ENCODE data around the gene KIF7. TPM values are rescaled to one million over a fixed set of nuclear protein-coding genes. Genes with fewer than 3 reads are reported as not detected.

The KIF7 gene
- polyA plus RNA-seq, 1 of the 3 experiments (the other 2 are of a cell fraction), result 12.0 TPM

DNA sequence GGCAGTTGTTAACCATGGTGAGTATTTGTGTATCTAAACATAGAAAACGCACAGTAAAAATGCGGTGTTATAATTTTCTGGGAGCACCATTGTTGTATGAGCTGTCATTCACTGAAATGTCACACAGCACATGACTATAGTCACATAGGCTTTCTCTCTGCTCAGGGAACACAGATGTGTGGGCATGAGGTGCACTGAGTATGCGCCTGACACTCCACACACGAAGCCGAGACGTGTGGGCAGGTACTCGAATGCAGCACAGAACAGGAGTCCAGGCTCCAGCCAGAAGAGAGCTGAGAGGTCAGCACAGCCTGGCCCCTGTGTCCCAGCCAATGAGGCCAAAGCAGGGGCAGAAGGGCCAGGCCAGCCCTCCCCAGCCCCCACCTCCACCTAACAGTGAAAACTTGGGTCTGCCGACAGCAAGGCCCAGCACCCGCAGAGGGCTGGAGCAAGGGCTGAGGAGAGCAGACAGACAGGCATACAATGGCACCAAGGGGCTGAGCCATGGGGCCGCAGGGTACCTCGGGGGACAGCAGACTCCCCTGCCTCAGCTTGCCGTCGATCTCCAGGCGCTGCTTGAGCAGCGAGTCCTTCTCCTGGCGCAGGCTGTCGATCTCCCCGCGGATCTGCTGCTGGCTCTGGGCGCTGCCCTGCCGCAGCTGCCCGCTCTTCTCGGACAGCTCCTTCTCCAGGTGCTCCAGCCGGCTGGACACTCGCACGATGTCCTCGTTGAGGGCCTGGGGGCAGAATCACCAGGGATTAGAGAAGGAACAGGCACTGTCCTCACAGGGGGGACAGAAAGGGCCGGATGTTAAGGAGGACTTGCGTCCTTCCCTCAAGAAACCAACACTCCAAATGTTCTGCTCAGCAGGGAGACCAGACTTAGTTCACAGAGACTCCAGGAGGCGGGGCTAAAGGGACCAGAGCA, 24.0 kb downstream of the KIF7 start:
- Histone ChIP-seq H3K27ac (ENCODE audit: low read depth in 2 of 2, low read length in 1 of 2) (no peak overlapping the region; a peak in 1 of 4 replicates), H3K9me3 (no peaks in the 10 kb centered on the region), H3K4me3 (ENCODE audit: low read depth in 2 of 2, low read length in 1 of 2) (no peak overlapping the region), H3F3A (replicated peaks; ENCODE audit: insufficient read depth) (no peaks in the 10 kb centered on the region), H3K4me2 (no peak overlapping the region), H3K4me1 (ENCODE audit: control insufficient read depth in 1 of 2, insufficient read depth in 2 of 2, low read depth in 1 of 2, low read length in 1 of 2) (no peaks in the 10 kb centered on the region), H4K20me1 (ENCODE audit: insufficient read depth) (no peaks in the 10 kb centered on the region), H3K9ac (no peak overlapping the region), H3K9me2 (no peaks in the 10 kb centered on the region), H3K79me2 (ENCODE audit: insufficient read depth) (no peaks in the 10 kb centered on the region), H3K27me3 (ENCODE audit: insufficient read depth) (no peaks in the 10 kb centered on the region), H3K36me3 (replicated peaks in 1 of 2; ENCODE audit: control insufficient read depth in 1 of 2, insufficient read depth in 2 of 2, low read length in 1 of 2) (peaks cover 31 to 65% of the 10 kb centered on the region in 2 experiments), H2AFZ (ENCODE audit: low read depth) (no peak overlapping the region)
- ChIA-PET POLR2A (no interaction called here), CTCF (interaction anchor here (5.5 kb wide), 1 partner anchor 15 kb away, joined by 27 read pairs; no protein-coding TSS in a partner anchor)
- TF ChIP-seq GABPA (IDR thresholded peaks at IDR 0.05; ENCODE audit: low read depth) (no peak), TCF12 (IDR thresholded peaks at IDR 0.05) (no peak), TEAD4 (IDR thresholded peaks at IDR 0.05; ENCODE audit: borderline replicate concordance, insufficient read depth) (no peak), JUND (IDR thresholded peaks at IDR 0.05) (no peak), FOXM1 (IDR thresholded peaks at IDR 0.05; ENCODE audit: low read depth) (no peak), SIN3A (IDR thresholded peaks at IDR 0.05; ENCODE audit: borderline replicate concordance, low read depth, low read length) (no peak), EP300 (IDR thresholded peaks at IDR 0.05; ENCODE audit: borderline replicate concordance in 1 of 2, low read depth in 1 of 2, low read length in 1 of 2) (no peak), RXRA (IDR thresholded peaks at IDR 0.05; ENCODE audit: borderline replicate concordance, low read depth) (no peak)
- TF ChIP-seq, protein P1, sequence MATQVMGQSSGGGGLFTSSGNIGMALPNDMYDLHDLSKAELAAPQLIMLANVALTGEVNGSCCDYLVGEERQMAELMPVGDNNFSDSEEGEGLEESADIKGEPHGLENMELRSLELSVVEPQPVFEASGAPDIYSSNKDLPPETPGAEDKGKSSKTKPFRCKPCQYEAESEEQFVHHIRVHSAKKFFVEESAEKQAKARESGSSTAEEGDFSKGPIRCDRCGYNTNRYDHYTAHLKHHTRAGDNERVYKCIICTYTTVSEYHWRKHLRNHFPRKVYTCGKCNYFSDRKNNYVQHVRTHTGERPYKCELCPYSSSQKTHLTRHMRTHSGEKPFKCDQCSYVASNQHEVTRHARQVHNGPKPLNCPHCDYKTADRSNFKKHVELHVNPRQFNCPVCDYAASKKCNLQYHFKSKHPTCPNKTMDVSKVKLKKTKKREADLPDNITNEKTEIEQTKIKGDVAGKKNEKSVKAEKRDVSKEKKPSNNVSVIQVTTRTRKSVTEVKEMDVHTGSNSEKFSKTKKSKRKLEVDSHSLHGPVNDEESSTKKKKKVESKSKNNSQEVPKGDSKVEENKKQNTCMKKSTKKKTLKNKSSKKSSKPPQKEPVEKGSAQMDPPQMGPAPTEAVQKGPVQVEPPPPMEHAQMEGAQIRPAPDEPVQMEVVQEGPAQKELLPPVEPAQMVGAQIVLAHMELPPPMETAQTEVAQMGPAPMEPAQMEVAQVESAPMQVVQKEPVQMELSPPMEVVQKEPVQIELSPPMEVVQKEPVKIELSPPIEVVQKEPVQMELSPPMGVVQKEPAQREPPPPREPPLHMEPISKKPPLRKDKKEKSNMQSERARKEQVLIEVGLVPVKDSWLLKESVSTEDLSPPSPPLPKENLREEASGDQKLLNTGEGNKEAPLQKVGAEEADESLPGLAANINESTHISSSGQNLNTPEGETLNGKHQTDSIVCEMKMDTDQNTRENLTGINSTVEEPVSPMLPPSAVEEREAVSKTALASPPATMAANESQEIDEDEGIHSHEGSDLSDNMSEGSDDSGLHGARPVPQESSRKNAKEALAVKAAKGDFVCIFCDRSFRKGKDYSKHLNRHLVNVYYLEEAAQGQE (IDR thresholded peaks at IDR 0.05; ENCODE audit: low read depth, low read length), result no peak
- TF ChIP-seq, protein P2, sequence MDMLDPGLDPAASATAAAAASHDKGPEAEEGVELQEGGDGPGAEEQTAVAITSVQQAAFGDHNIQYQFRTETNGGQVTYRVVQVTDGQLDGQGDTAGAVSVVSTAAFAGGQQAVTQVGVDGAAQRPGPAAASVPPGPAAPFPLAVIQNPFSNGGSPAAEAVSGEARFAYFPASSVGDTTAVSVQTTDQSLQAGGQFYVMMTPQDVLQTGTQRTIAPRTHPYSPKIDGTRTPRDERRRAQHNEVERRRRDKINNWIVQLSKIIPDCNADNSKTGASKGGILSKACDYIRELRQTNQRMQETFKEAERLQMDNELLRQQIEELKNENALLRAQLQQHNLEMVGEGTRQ (IDR thresholded peaks at IDR 0.05; ENCODE audit: borderline replicate concordance, low read depth, low read length), result no peak
- TF ChIP-seq, protein P3, sequence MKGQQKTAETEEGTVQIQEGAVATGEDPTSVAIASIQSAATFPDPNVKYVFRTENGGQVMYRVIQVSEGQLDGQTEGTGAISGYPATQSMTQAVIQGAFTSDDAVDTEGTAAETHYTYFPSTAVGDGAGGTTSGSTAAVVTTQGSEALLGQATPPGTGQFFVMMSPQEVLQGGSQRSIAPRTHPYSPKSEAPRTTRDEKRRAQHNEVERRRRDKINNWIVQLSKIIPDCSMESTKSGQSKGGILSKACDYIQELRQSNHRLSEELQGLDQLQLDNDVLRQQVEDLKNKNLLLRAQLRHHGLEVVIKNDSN (IDR thresholded peaks at IDR 0.05; ENCODE audit: borderline replicate concordance, low read depth), result no peak
- DNase-seq, result peak; percentile 20
- WGBS (ENCODE audit: low lambda C conversion rate), result 93% methylated on average over 23 of the region's 30 CpGs

Data from SK-N-SH (cell line).